ENCODE results near the gene PRR11. TPM values are rescaled to one million over a fixed set of nuclear protein-coding genes. Genes with fewer than 3 reads are reported as not detected.
A peak's percentile ranks its signal among the peaks of the same experiment; 100 is the strongest.

The PRR11 gene
- total and polyA plus RNA-seq, 2 of the 8 experiments (the other 6 are each of a cell fraction or from before 2014, with no cell fraction given) = 32.7 to 83.0 TPM

DNA sequence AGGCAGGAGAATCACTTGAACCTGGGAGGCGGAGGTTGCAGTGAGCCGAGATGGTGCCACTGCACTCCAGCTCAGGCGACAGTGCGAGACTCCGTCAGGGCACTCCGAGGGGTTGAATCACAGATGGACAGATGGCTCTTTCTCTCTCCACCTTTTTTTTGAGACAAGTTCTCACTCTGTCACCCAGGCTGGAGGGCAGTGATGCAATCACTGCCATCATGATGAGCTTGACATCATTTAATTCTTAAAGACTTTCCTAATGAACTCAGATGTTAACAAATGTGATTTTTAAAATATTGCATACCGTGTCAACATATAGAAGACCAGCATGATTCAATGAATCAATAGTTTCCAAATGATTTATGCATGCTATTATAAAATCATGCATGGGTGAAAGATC is 68.3 kb downstream of the PRR11 start:
- DNase-seq (ENCODE audit: low read depth in 1 of 2, low spot score in 2 of 2) = peak in 1 of 2 experiments; percentile 19
- H3K23me2 ChIP-seq (ENCODE audit: low read depth, low read length) = peaks cover 7% of the 10 kb centered on the region; the same call in 1 of the 2 replicates
- no peaks in the 10 kb centered on the region for H3K27me3 ChIP-seq (replicated peaks in 1 of 4; ENCODE audit: control insufficient read depth in 3 of 4, extremely low read depth in 1 of 4, insufficient read depth in 3 of 4, low read length in 3 of 4)
- no peak overlapping the region for H2AK5ac ChIP-seq (ENCODE audit: low read depth, low read length)
- no peak overlapping the region for H3K9ac ChIP-seq (replicated peaks in 1 of 4; ENCODE audit: extremely low read depth in 1 of 4, low read depth in 3 of 4, low read length in 3 of 4)
- no peak overlapping the region for H4K91ac ChIP-seq (replicated peaks; ENCODE audit: insufficient read length, low read length)
- ChIA-PET CTCF (ENCODE audit: partially characterized antibody) (no interaction called here), POLR2A (ENCODE audit: partially characterized antibody) (no interaction called here)
- H4K8ac ChIP-seq (ENCODE audit: extremely low read depth, insufficient read depth, low read length) = no peak overlapping the region
- H3K9me3 ChIP-seq (ENCODE audit: insufficient read depth in 2 of 2, low read depth in 1 of 2, low read length in 1 of 2) = no peaks in the 10 kb centered on the region
- no peaks in the 10 kb centered on the region for H4K20me1 ChIP-seq (replicated peaks in 1 of 2; ENCODE audit: control insufficient read depth in 1 of 2, insufficient read depth in 2 of 2, low read length in 2 of 2)
- no peaks in the 10 kb centered on the region; a peak in 2 of 7 replicates for H3K4me1 ChIP-seq (replicated peaks in 1 of 4; ENCODE audit: control insufficient read depth in 3 of 4, insufficient read depth in 4 of 4, low read length in 3 of 4)
- H3K23ac ChIP-seq (ENCODE audit: insufficient read length) = no peak overlapping the region
- no peak overlapping the region for H3K27ac ChIP-seq (ENCODE audit: low read depth, low read length)
- no peaks in the 10 kb centered on the region for H3K79me2 ChIP-seq (ENCODE audit: control insufficient read depth in 1 of 2, insufficient read depth in 2 of 2, low read length in 2 of 2)
- no peak overlapping the region for H2BK20ac ChIP-seq (ENCODE audit: low read length)
- no peaks in the 10 kb centered on the region for H3K79me1 ChIP-seq (ENCODE audit: low read depth, low read length)
- H3K4me2 ChIP-seq (ENCODE audit: insufficient read depth in 1 of 2, low read depth in 2 of 2, low read length in 2 of 2) = no peak overlapping the region
- no peak overlapping the region for H3K14ac ChIP-seq (ENCODE audit: insufficient read length)
- H2AFZ ChIP-seq (ENCODE audit: low read length) = no peak overlapping the region
- H3K36me3 ChIP-seq (ENCODE audit: control insufficient read depth in 2 of 4, insufficient read depth in 4 of 4, low read length in 3 of 4) = no peaks in the 10 kb centered on the region
- WGBS, 2 experiments (ENCODE audit: extremely low coverage in 1 of 2, insufficient coverage in 1 of 2, insufficient read length in 1 of 2, insufficient replicate concordance in 2 of 2, low coverage in 1 of 2, low lambda C conversion rate in 2 of 2, missing lambda C conversion rate in 1 of 2) = 88% methylated on average over 7 of the region's 7 CpGs; no CpG with 5 or more reads in 1 of the 2 experiments
- H2BK5ac ChIP-seq (ENCODE audit: low read depth, low read length) = no peak overlapping the region
- H3K56ac ChIP-seq (replicated peaks; ENCODE audit: insufficient read length, low read depth, low read length) = no peak overlapping the region
- no peak for FAIRE-seq
- H3K18ac ChIP-seq (ENCODE audit: extremely low read depth, low read length) = no peak overlapping the region
- no peak overlapping the region for H3K4me3 ChIP-seq (ENCODE audit: extremely low read depth in 1 of 4, insufficient read depth in 2 of 4, low read depth in 3 of 4, low read length in 4 of 4)
- no peak overlapping the region for H4K5ac ChIP-seq (ENCODE audit: insufficient read length, low read depth, low read length)
- no peak overlapping the region for H2BK15ac ChIP-seq (ENCODE audit: low read length)
- H2BK12ac ChIP-seq (ENCODE audit: low read depth, low read length) = no peak overlapping the region
- no peak overlapping the region for H3K4ac ChIP-seq (replicated peaks; ENCODE audit: insufficient read length, low read depth, low read length)
- H2BK120ac ChIP-seq (replicated peaks; ENCODE audit: low read depth, low read length) = no peak overlapping the region
- TF ChIP-seq SP2 (IDR thresholded peaks at IDR 0.05; ENCODE audit: low read length) (no peak), NANOG (IDR thresholded peaks at IDR 0.05; ENCODE audit: insufficient read depth, low read depth, low read length, poor library complexity, severe bottlenecking) (no peak), SP1 (IDR thresholded peaks at IDR 0.05; ENCODE audit: low read depth, low read length) (no peak), RFX5 (IDR thresholded peaks at IDR 0.05; ENCODE audit: borderline replicate concordance, low read depth, low read length) (no peak), FOSL1 (IDR thresholded peaks at IDR 0.05; ENCODE audit: insufficient read depth, low read depth, low read length) (no peak), HDAC2 (IDR thresholded peaks at IDR 0.05; ENCODE audit: borderline replicate concordance in 1 of 2, low read depth in 2 of 2, low read length in 2 of 2) (no peak), TAF7 (optimal IDR thresholded peaks at IDR 0.05; ENCODE audit: borderline replicate concordance, low read depth, low read length) (no peak), GABPA (IDR thresholded peaks at IDR 0.05; ENCODE audit: borderline replicate concordance, insufficient read depth, low read length) (no peak), GTF2F1 (IDR thresholded peaks at IDR 0.05; ENCODE audit: borderline replicate concordance, low read depth, low read length) (no peak), SIN3A (conservative IDR thresholded peaks at IDR 0.05 in 1 of 2, IDR thresholded peaks at IDR 0.05 in 1 of 2; ENCODE audit: low read depth in 1 of 2, low read length in 2 of 2) (no peak), TAF1 (IDR thresholded peaks at IDR 0.05; ENCODE audit: low read depth, low read length) (no peak), RNF2 (IDR thresholded peaks at IDR 0.05; ENCODE audit: borderline replicate concordance, low read depth, low read length, missing control alignments, poor library complexity, severe bottlenecking) (no peak)
- TF ChIP-seq, protein P1, sequence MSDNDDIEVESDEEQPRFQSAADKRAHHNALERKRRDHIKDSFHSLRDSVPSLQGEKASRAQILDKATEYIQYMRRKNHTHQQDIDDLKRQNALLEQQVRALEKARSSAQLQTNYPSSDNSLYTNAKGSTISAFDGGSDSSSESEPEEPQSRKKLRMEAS (IDR thresholded peaks at IDR 0.05) = no peak

Data from H1 (cell line).